Upper lobe of right lung (tissue), 1 donor: Measurements from ENCODE around the gene TOMM22. TPM values are rescaled to one million over a fixed set of nuclear protein-coding genes. Genes with fewer than 3 reads are reported as not detected.

Experiments
- ATAC-seq: fragments of 200-7000 bp; cut with Tn5 transposase; one replicate; pipeline ENCODE4 v1.9.1; 2020; ENCODE audit warnings: mild to moderate bottlenecking, moderate library complexity
- DNase-seq: peaks from one replicate; pipeline ENCODE4 v3.0.0-alpha.2; 2020
- H3K27ac ChIP-seq: fragments of 200-600 bp; one replicate; pipeline ENCODE4 v1.8.0; 2022
- H3K27me3 ChIP-seq: fragments of 200-600 bp; one replicate; pipeline ENCODE4 v1.8.0; 2022; ENCODE audit warnings: mild to moderate bottlenecking
- H3K36me3 ChIP-seq: fragments of 200-600 bp; one replicate; pipeline ENCODE4 v1.8.0; 2022
- H3K4me1 ChIP-seq: fragments of 200-600 bp; one replicate; pipeline ENCODE4 v1.8.0; 2022
- H3K4me3 ChIP-seq: fragments of 200-600 bp; one replicate; pipeline ENCODE4 v1.8.0; 2022; ENCODE audit warnings: mild to moderate bottlenecking
- H3K9me3 ChIP-seq: fragments of 200-600 bp; one replicate; pipeline ENCODE4 v1.8.0; 2022
- intact Hi-C: fragments of 100-400 bp; cut with DNase I; formaldehyde crosslinking; loops from one replicate; pipeline ENCODE4 v1.11.0; 2022
- total RNA-seq: library from RNA; stranded (reverse); fragmentation: NEBNext Ultra II Directional; extraction: Animal tissue kit (Norgen Biotek cat#: 25700); gene quantifications from one replicate; pipeline ENCODE4 v1.2.1, GENCODE V29; 2021
- TF ChIP-seq, protein P1 (sequence below): fragments of 200-600 bp; IDR thresholded peaks from one replicate; pipeline ENCODE4 v1.8.0; 2022; ENCODE audit warnings: antibody characterized with exemption
- donor health status: DM: no; HTN: yes; CAD: no; lungs with severe emphysema.

Gene TOMM22
- total RNA-seq, 1 donor from 2014 or later = 51.6 TPM

DNA sequence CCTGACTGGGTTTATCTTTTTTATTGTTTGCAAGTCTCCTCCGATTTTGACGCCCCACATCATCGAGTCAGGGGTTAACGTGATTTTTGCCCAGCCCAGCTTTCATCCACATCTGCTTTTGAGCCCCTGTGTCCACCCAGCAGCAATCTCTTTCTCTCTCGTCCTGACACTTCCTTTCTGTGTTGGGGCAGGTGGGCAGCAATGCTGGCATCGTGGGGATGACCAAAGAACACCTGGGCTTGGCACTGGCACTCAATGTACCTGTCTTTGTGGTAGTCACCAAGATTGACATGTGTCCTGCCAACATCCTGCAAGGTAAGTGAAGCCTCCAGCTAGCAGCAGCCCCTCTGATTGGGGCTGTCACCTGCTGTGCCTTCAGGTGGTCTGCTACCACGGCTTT, 39.8 kb downstream of the TOMM22 start:
- no peak for ATAC-seq

DNA sequence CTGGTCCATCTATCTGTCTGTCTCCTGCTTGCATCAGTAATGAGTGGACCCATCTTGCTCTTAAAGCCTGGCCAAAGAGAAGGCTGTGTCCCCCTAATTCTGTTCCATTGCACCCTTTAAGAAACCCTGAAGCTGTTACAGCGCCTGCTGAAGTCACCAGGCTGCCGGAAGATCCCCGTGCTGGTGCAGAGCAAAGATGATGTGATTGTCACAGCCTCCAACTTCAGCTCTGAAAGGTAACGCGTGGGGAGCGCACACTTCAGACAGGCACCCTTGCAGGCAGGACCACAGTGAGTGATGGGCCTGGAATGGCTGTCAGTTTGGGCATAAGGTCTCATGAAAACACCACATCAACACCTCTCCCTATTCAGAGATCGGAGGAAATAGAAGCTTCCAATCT, 42.4 kb downstream of the TOMM22 start:
- ATAC-seq = no peak
- intact Hi-C loops = no loop called here
- H3K36me3 ChIP-seq = peaks cover 91% of the 10 kb centered on the region

More for the DNA sequence above, 39.8 kb downstream of the TOMM22 start:
- Histone ChIP-seq H3K4me3 (no peak overlapping the region), H3K27me3 (no peaks in the 10 kb centered on the region), H3K27ac (no peak overlapping the region), H3K9me3 (no peaks in the 10 kb centered on the region), H3K4me1 (no peaks in the 10 kb centered on the region), H3K36me3 (peaks cover 78% of the 10 kb centered on the region)
- intact Hi-C loops = no loop called here
- no peak for DNase-seq
- TF ChIP-seq, protein P1, sequence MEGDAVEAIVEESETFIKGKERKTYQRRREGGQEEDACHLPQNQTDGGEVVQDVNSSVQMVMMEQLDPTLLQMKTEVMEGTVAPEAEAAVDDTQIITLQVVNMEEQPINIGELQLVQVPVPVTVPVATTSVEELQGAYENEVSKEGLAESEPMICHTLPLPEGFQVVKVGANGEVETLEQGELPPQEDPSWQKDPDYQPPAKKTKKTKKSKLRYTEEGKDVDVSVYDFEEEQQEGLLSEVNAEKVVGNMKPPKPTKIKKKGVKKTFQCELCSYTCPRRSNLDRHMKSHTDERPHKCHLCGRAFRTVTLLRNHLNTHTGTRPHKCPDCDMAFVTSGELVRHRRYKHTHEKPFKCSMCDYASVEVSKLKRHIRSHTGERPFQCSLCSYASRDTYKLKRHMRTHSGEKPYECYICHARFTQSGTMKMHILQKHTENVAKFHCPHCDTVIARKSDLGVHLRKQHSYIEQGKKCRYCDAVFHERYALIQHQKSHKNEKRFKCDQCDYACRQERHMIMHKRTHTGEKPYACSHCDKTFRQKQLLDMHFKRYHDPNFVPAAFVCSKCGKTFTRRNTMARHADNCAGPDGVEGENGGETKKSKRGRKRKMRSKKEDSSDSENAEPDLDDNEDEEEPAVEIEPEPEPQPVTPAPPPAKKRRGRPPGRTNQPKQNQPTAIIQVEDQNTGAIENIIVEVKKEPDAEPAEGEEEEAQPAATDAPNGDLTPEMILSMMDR = no peak

DNA sequence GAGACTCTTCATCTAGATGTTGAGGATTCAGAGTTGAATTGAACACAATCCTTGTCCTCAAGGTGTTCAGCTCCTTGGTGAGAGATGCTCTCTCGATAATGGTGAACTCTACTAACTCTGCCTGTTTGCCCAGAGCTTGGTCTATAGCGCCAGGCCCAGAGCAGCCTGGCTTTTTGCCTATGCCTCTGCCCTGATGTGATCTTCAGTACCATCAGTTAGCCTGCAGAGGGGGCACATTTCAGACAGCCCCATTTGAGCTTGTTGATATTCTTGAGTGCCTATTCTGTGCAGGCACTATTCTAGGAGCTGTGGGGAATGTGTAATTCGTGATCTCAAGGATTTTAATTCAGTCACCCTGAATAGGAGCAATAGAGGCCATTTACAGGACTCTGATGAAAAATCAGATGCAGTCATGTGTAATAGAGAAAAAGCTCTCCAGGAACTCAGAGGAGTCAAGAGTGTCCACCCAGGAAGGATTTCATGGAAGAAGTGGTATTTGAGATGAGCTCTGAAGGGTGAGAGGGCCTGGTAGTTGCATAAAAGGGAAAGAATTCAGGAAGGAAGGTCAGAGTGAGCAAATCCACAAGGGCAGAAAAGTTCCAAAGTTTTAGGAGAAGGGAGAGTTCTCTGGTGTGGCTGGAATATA, 43.3 kb downstream of the TOMM22 start:
- intact Hi-C loops = no loop called here
- H3K4me1 ChIP-seq = no peaks in the 10 kb centered on the region
- peak; percentile 45 for ATAC-seq

More for the DNA sequence above, 42.4 kb downstream of the TOMM22 start:
- H3K4me1 ChIP-seq = no peaks in the 10 kb centered on the region
- no peaks in the 10 kb centered on the region for H3K27me3 ChIP-seq
- TF ChIP-seq, protein P1 = no peak
- no peak overlapping the region for H3K4me3 ChIP-seq
- H3K9me3 ChIP-seq = no peaks in the 10 kb centered on the region
- no peak for DNase-seq
- no peak overlapping the region for H3K27ac ChIP-seq

DNA sequence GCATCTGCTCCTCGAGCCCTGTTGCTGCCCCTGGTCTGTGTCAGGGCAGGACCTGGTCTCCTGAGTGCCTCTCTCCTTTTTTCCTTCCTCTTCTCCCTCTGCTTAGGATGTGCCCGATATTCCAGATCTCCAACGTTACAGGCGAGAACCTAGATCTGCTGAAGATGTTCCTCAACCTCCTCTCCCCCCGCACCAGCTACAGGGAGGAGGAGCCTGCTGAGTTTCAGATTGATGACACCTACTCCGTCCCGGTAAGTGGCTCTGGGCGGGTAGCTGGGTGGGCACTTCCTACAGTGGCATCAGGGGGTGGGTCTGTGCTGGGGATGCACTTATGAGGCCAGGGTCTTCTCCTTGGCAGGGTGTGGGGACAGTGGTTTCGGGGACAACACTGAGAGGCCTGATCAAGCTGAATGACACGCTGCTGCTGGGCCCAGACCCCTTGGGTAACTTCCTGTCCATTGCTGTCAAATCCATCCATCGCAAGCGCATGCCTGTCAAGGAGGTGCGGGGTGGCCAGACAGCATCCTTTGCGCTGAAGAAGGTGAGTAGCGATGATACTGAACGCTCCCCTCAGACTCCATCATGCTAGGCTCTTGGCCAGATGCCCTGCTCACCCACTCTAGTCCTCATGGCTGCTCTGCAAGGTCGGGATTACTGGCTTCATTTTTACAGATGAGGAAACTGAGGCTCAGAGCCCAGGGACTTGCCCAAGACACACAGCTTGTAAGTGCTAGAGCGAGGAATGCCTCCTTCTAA, 44.3 kb downstream of the TOMM22 start:
- DNase-seq = no peak
- TF ChIP-seq, protein P1 = no peak
- H3K36me3 ChIP-seq = peaks cover 99% of the 10 kb centered on the region
- H3K4me1 ChIP-seq = no peaks in the 10 kb centered on the region
- no peak for ATAC-seq
- no peak overlapping the region for H3K4me3 ChIP-seq
- intact Hi-C loops = no loop called here
- H3K9me3 ChIP-seq = no peaks in the 10 kb centered on the region
- no peak overlapping the region for H3K27ac ChIP-seq
- H3K27me3 ChIP-seq = no peaks in the 10 kb centered on the region

More for the DNA sequence above, 43.3 kb downstream of the TOMM22 start:
- Histone ChIP-seq H3K9me3 (no peaks in the 10 kb centered on the region), H3K27me3 (no peaks in the 10 kb centered on the region), H3K36me3 (peaks cover 99% of the 10 kb centered on the region), H3K4me3 (no peak overlapping the region), H3K27ac (no peak overlapping the region)
- no peak for DNase-seq
- TF ChIP-seq, protein P1 = peak; percentile 34

DNA sequence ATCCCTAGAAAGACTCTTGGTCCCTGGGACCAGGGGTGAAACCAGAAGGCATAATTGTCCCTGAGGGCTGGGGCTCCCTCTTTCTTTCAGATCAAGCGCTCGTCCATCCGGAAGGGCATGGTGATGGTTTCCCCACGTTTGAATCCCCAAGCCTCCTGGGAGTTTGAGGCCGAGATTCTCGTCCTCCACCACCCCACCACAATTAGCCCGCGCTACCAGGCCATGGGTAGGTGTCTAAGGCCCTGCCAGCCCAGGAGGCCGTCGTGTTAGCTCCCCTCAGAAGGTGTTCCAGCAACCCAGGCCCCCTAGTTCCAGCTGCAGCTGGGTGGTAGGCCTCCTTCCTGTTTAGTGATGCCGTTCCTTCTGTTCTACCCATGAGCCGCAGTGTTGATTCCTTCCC, 45.4 kb downstream of the TOMM22 start:
- intact Hi-C loops = no loop called here
- no peak for ATAC-seq
- peaks cover 94% of the 10 kb centered on the region for H3K36me3 ChIP-seq

More for the DNA sequence above, 45.4 kb downstream of the TOMM22 start:
- TF ChIP-seq, protein P1 = no peak
- no peak for DNase-seq
- Histone ChIP-seq H3K27ac (no peak overlapping the region), H3K4me3 (no peak overlapping the region), H3K9me3 (no peaks in the 10 kb centered on the region), H3K4me1 (no peaks in the 10 kb centered on the region), H3K27me3 (no peaks in the 10 kb centered on the region)
